GM19452 (cell line): Measurements from ENCODE around the gene IMPG1.
"Not testable (repeated sequence)": the region's sequence is repeated elsewhere in the genome, so short reads cannot be mapped to it uniquely, and the experiment has no call there.

Source experiments
- ATAC-seq: cut with Tn5 transposase; IDR thresholded peaks from one replicate; pipeline ENCODE4 v1.9.1; 2021; ENCODE audit not compliant: unreplicated experiment

IMPG1 gene

GRCh38 chr6:75947935-75948334 lies 124.5 kb downstream of the IMPG1 start:
- ATAC-seq = no peak

DNA sequence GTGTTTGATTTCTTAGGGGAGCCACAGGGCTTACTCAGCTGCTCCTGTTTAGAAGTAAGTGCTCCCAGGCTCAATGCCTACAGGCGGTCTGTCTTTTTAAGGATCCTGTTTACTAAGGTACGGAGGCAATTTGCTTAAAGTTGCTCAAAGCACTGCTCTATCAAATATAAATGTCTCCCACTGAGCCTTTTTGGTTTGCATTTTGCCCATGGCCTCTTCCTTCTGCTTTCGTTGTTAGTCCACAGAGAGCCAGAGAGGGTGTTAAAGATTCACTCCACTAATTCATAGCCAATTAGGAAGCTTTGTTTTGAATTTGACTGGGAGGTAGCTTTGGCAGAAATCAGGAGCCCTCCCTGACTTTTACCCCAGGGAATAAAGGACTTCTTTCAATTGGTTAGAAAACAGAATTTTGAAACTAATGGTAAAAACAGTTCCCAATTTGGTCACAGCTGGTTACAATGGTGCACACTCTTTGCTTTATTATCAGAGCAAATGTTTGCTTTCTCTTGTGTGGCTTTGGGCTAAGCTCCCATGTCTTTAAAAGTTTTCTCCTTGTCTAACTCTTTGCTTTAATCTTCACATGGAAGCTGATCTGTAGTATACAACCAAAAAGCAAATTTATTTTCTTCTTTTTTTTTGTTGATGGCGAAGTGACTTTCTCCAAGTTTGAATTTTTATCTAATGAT lies 126.2 kb downstream of the IMPG1 start:
- no peak for ATAC-seq

DNA sequence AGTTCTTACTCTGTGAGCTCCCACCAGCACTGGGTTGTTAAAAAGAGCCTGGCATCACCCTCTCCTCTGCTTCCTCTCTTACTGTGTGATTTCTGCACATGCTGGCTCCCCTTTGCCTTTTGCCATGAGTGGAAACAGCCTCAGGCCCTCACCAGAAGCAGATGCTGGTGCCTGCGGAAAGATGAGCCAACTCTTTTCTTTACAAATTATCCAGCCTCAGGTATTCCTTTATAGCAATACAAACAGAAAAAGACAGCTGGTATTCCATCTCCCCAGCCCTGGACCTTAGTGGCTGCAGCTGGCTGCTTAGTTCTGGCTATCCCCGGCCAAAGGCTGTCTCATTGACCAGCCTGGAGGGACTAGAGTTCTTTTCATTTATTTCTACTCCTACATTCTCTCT lies 129.1 kb downstream of the IMPG1 start:
- no peak for ATAC-seq

DNA sequence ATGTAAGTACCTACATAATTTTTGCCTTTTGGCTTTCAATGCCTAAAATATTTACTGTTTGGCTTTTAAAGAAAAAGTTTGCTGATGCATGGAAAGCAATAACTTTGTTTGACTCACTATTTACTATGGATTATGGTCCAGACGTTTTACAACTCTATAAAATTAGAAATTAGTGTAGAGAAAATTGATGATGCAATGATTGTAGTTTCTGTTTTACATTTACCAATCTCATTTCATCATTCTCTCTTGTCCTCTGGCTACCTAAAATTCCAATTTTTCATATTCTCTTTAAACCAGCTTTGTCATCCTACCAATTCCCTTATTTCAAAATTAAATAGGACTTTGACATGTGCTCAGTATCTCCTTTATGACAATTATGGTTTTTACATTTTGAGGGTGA lies 131.0 kb downstream of the IMPG1 start:
- ATAC-seq = no peak

GRCh38 chr6:75940564-75940963 lies 131.9 kb downstream of the IMPG1 start:
- no peak for ATAC-seq

DNA sequence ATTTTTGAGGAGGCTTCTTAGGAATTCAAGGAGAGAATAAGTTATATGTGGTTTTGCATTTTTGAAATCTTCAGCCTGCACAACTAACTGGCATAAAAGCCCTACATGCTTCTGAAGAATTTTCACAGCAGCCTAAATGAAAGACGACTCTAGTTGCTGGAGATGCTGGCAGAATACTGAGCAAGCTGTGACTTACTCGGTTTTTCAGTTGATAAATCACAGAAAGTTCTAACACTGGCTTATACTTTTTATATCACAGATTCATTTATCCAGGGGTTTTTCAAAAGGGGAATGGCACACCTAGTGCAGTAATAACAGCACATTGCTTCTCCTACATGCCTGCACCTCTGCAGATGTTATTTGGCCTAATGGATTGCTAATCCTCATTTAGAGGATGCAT lies 134.6 kb downstream of the IMPG1 start:
- no peak for ATAC-seq

DNA sequence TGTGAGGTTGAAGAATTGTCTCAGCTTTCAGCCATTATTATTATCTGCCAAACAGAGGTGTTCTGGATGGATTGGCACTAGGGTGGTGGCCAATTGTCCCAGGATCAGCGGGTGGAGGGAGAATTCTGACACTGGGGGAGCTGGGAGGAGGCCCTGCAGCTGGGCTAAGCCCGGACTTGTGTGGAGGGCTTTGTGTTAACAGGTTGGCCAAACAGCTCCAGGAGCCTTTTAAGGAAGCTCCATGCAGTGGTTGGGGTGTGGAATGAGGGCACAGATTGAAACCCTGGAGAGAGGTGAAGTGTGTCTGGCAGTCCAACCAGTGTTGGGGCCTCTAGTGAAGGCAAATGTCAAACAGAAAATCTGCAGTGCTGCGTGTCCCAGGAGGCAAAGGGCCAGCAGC lies 135.8 kb downstream of the IMPG1 start:
- no peak for ATAC-seq

GRCh38 chr6:75935473-75935793 lies 137.0 kb downstream of the IMPG1 start:
- ATAC-seq = no peak

GRCh38 chr6:75934643-75935472 lies 137.6 kb downstream of the IMPG1 start:
- ATAC-seq = peak; percentile 71

GRCh38 chr6:75933387-75933975 lies 139.0 kb downstream of the IMPG1 start:
- ATAC-seq = no peak

DNA sequence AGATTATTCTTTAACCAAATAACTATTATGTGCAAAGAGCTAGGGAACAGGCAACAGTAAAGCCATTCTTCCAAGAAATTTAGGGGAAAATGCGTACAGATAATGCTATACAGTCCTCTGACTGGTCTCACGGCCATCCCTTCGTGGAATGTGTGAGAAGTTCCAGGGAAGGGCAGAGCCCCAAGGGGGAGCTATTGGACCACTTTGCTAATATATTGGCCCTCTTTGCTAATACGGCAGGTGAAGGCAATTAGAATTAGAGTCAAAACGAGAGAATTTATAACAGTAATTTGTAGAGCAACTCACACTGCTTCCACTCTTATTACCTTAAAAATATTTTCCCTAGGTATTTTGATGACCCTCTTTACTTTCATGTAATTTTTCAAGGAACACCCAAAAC lies 140.4 kb downstream of the IMPG1 start:
- no peak for ATAC-seq

- no peak for ATAC-seq
These were observed 141.3 kb downstream of the IMPG1 start for GRCh38 chr6:75931011-75931680.

DNA sequence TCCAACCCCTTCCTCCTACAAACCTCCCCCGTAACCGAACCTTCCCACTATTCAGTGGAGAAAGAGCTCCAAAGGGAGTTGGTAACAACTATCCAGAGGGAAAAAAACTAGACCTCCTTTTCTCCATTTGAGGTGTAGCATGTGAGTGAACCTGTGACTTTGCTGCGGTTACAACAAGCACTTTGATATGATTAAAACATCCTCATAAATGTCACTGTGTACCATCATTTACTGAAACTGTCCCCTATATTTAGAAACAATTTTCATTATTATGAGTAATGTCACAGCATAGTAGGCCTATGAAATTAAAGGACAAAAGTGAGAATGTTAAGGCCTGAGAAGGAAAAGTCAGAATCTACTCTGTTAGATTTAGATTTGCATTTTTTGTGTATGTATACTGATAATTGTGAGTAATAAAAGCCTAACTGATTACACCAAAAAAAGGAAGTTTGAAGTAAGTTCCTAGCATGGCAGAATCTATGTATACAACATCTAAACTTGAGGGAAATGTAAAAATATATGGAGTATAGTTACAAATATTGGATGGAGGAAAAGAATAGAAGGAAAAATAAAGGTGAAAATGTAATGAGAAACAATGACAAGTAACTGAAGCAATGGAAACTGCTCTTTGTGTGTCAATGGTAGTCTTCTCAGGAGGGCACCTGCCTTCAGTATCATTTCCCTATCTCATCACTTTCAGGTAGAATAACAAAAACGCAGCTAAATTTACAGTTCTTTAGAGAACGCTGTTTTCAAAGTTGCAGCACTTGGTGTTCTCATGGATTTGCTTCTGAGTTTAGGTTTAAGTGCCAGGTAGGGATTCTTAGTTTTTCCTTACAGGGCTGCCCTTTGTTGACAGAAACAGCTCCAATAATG lies 145.9 kb downstream of the IMPG1 start:
- no peak for ATAC-seq

DNA sequence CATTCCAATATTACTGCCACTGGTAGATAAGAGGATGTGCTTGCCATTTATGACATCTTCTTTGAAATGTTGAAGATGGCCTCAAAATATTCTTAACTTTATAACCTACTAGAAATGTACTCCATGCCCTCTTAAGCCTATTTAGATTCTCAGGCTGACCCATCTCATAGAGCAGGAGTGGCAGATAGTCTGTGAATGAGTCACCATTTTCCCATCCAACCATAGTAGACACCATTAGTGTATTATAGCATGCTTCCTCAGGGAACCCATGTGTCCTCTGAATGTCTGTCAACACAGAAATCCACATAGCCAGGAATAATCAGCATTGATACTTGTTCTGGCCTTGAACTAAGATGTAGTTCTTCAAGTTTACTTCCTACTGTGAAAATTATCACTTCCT lies 150.2 kb downstream of the IMPG1 start:
- ATAC-seq = no peak

GRCh38 chr6:75913040-75913439 lies 159.4 kb downstream of the IMPG1 start:
- ATAC-seq = no peak

- ATAC-seq = no peak
These were observed 165.0 kb downstream of the IMPG1 start for GRCh38 chr6:75907444-75907843.

DNA sequence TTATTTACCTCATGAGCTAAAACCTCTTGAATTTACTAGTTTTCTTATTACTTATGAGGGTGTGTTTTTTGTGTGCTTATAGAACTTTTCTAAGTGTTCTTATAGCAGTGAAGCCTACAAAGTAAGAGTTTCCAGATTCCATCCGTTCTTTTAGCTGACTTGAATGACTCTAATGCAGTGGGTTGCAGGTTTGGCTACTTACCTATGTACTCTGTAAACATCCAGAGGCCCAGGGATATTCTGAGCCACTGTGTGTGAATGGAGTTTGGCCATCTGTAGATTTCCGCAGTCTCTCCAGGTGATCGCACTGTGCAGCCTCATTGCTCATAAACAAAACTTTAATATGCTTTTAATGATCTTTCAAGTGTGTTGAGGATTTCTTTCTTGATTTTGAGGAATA lies 165.6 kb downstream of the IMPG1 start:
- no peak for ATAC-seq

- not testable (repeated sequence) for ATAC-seq
These were observed 167.3 kb downstream of the IMPG1 start for GRCh38 chr6:75905129-75905528.

DNA sequence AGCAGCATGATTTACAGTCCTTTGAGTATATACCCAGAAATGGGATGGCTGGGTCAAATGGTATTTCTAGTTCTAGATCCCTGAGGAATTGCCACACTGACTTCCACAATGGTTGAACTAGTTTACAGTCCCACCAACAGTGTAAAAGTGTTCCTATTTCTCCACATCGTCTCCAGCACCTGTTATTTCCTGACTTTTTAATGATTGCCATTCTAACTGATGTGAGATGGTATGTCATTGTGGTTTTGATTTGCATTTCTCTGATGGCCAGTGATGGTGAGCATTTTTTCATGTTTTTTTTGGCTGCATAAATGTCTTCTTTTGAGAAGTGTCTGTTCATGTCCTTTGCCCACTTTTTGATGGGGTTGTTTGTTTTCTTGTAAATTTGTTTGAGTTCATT lies 172.2 kb downstream of the IMPG1 start:
- ATAC-seq = not testable (repeated sequence)

- no peak for ATAC-seq
These were observed 175.9 kb downstream of the IMPG1 start for GRCh38 chr6:75896526-75896925.

- ATAC-seq = no peak
These were observed 178.7 kb downstream of the IMPG1 start for GRCh38 chr6:75893776-75894152.
